ENCODE results near the gene SEC24A.
A peak's percentile ranks its signal among the peaks of the same experiment; 100 is the strongest.
"Not testable (repeated sequence)": the region's sequence is repeated elsewhere in the genome, so short reads cannot be mapped to it uniquely, and the experiment has no call there.

The SEC24A gene

GRCh38 chr5:134732819-134733218 lies 84.2 kb downstream of the SEC24A start:
- no peak overlapping the region for H3K9ac ChIP-seq (ENCODE audit: low read length)

GRCh38 chr5:134735243-134735642 lies 86.7 kb downstream of the SEC24A start:
- Histone ChIP-seq H3K9ac (ENCODE audit: low read length) (no peak overlapping the region), H3K4me3 (ENCODE audit: low read length) (no peak overlapping the region), H3K36me3 (ENCODE audit: control insufficient read depth, insufficient read depth, low read length) (no peaks in the 10 kb centered on the region), H3K27ac (ENCODE audit: low read depth, low read length) (no peak overlapping the region), H3K27me3 (ENCODE audit: control insufficient read depth, insufficient read depth, low read length) (no peaks in the 10 kb centered on the region), H3K4me1 (ENCODE audit: control insufficient read depth, insufficient read depth, low read length) (peaks cover 3% of the 10 kb centered on the region)

More at GRCh38 chr5:134732819-134733218, 84.2 kb downstream of the SEC24A start:
- Histone ChIP-seq H3K27ac (ENCODE audit: low read depth, low read length) (no peak overlapping the region), H3K36me3 (ENCODE audit: control insufficient read depth, insufficient read depth, low read length) (no peaks in the 10 kb centered on the region), H3K27me3 (ENCODE audit: control insufficient read depth, insufficient read depth, low read length) (no peaks in the 10 kb centered on the region), H3K4me3 (ENCODE audit: low read length) (no peak overlapping the region), H3K4me1 (ENCODE audit: control insufficient read depth, insufficient read depth, low read length) (no peaks in the 10 kb centered on the region)

- Histone ChIP-seq H3K4me1 (ENCODE audit: control insufficient read depth, insufficient read depth, low read length) (peaks cover 3% of the 10 kb centered on the region), H3K36me3 (ENCODE audit: control insufficient read depth, insufficient read depth, low read length) (no peaks in the 10 kb centered on the region), H3K27me3 (ENCODE audit: control insufficient read depth, insufficient read depth, low read length) (no peaks in the 10 kb centered on the region), H3K4me3 (ENCODE audit: low read length) (no peak overlapping the region), H3K9ac (ENCODE audit: low read length) (no peak overlapping the region), H3K27ac (ENCODE audit: low read depth, low read length) (no peak overlapping the region)
These were observed 87.7 kb downstream of the SEC24A start for GRCh38 chr5:134736173-134736812.

GRCh38 chr5:134738133-134738962 lies 89.8 kb downstream of the SEC24A start, which contains the start of gene CAMLG:
CAMLG (plus strand) TSS chr5:134738548; CDS start chr5:134738621, 73 bp downstream.
- Histone ChIP-seq H3K27ac (ENCODE audit: low read depth, low read length) (peak within 1 kb of the TSS; percentile 97), H3K4me1 (ENCODE audit: control insufficient read depth, insufficient read depth, low read length) (peaks cover 3% of the 10 kb centered on the region), H3K36me3 (ENCODE audit: control insufficient read depth, insufficient read depth, low read length) (no peaks in the 10 kb centered on the region), H3K27me3 (ENCODE audit: control insufficient read depth, insufficient read depth, low read length) (no peaks in the 10 kb centered on the region), H3K4me3 (ENCODE audit: low read length) (peak within 1 kb of the TSS; percentile 99), H3K9ac (ENCODE audit: low read length) (peak within 1 kb of the TSS; percentile 93)

- H3K27me3 ChIP-seq (ENCODE audit: control insufficient read depth, insufficient read depth, low read length) = no peaks in the 10 kb centered on the region
- peaks cover 3% of the 10 kb centered on the region for H3K4me1 ChIP-seq (ENCODE audit: control insufficient read depth, insufficient read depth, low read length)
- H3K4me3 ChIP-seq (ENCODE audit: low read length) = peak overlapping the region; percentile 99
- peak overlapping the region; percentile 97 for H3K27ac ChIP-seq (ENCODE audit: low read depth, low read length)
- peak overlapping the region; percentile 93 for H3K9ac ChIP-seq (ENCODE audit: low read length)
- H3K36me3 ChIP-seq (ENCODE audit: control insufficient read depth, insufficient read depth, low read length) = no peaks in the 10 kb centered on the region
These were observed 90.5 kb downstream of the SEC24A start for GRCh38 chr5:134738963-134739661.

GRCh38 chr5:134741052-134741451 lies 92.5 kb downstream of the SEC24A start:
- H3K4me1 ChIP-seq (ENCODE audit: control insufficient read depth, insufficient read depth, low read length) = peaks cover 3% of the 10 kb centered on the region
- H3K27ac ChIP-seq (ENCODE audit: low read depth, low read length) = no peak overlapping the region
- peaks cover 2% of the 10 kb centered on the region for H3K36me3 ChIP-seq (ENCODE audit: control insufficient read depth, insufficient read depth, low read length)
- H3K4me3 ChIP-seq (ENCODE audit: low read length) = no peak overlapping the region
- H3K9ac ChIP-seq (ENCODE audit: low read length) = no peak overlapping the region
- H3K27me3 ChIP-seq (ENCODE audit: control insufficient read depth, insufficient read depth, low read length) = no peaks in the 10 kb centered on the region

- H3K4me3 ChIP-seq (ENCODE audit: low read length) = no peak overlapping the region
- H3K36me3 ChIP-seq (ENCODE audit: control insufficient read depth, insufficient read depth, low read length) = peaks cover 2% of the 10 kb centered on the region
- no peak overlapping the region for H3K27ac ChIP-seq (ENCODE audit: low read depth, low read length)
- no peak overlapping the region for H3K9ac ChIP-seq (ENCODE audit: low read length)
- H3K27me3 ChIP-seq (ENCODE audit: control insufficient read depth, insufficient read depth, low read length) = no peaks in the 10 kb centered on the region
- peaks cover 3% of the 10 kb centered on the region for H3K4me1 ChIP-seq (ENCODE audit: control insufficient read depth, insufficient read depth, low read length)
These were observed 93.5 kb downstream of the SEC24A start for GRCh38 chr5:134742134-134742533.

- no peaks in the 10 kb centered on the region for H3K27me3 ChIP-seq (ENCODE audit: control insufficient read depth, insufficient read depth, low read length)
- no peaks in the 10 kb centered on the region for H3K4me1 ChIP-seq (ENCODE audit: control insufficient read depth, insufficient read depth, low read length)
- peaks cover 2% of the 10 kb centered on the region for H3K36me3 ChIP-seq (ENCODE audit: control insufficient read depth, insufficient read depth, low read length)
- no peak overlapping the region for H3K9ac ChIP-seq (ENCODE audit: low read length)
- no peak overlapping the region for H3K4me3 ChIP-seq (ENCODE audit: low read length)
- no peak overlapping the region for H3K27ac ChIP-seq (ENCODE audit: low read depth, low read length)
These were observed 100.8 kb downstream of the SEC24A start for GRCh38 chr5:134749415-134749814.

GRCh38 chr5:134758176-134758503 lies 109.6 kb downstream of the SEC24A start:
- Histone ChIP-seq H3K36me3 (ENCODE audit: control insufficient read depth, insufficient read depth, low read length) (no peaks in the 10 kb centered on the region), H3K9ac (ENCODE audit: low read length) (peak overlapping the region; percentile 19), H3K27me3 (ENCODE audit: control insufficient read depth, insufficient read depth, low read length) (no peaks in the 10 kb centered on the region), H3K27ac (ENCODE audit: low read depth, low read length) (no peak overlapping the region), H3K4me1 (ENCODE audit: control insufficient read depth, insufficient read depth, low read length) (peaks cover 8% of the 10 kb centered on the region), H3K4me3 (ENCODE audit: low read length) (peak overlapping the region; percentile 98)

GRCh38 chr5:134758504-134759341 lies 110.1 kb downstream of the SEC24A start, which contains the start of gene DDX46:
DDX46 (plus strand) TSS chr5:134758779; CDS start chr5:134758939, 160 bp downstream.
- Histone ChIP-seq H3K9ac (ENCODE audit: low read length) (peak within 1 kb of the TSS; percentile 81), H3K36me3 (ENCODE audit: control insufficient read depth, insufficient read depth, low read length) (no peaks in the 10 kb centered on the region), H3K27ac (ENCODE audit: low read depth, low read length) (peak within 1 kb of the TSS; percentile 16), H3K27me3 (ENCODE audit: control insufficient read depth, insufficient read depth, low read length) (no peaks in the 10 kb centered on the region), H3K4me3 (ENCODE audit: low read length) (peak within 1 kb of the TSS; percentile 98), H3K4me1 (ENCODE audit: control insufficient read depth, insufficient read depth, low read length) (peaks cover 8% of the 10 kb centered on the region)

- H3K36me3 ChIP-seq (ENCODE audit: control insufficient read depth, insufficient read depth, low read length) = peaks cover 12% of the 10 kb centered on the region
- not testable (repeated sequence) for H3K27ac ChIP-seq (ENCODE audit: low read depth, low read length); H3K9ac ChIP-seq (ENCODE audit: low read length); H3K4me1 ChIP-seq (ENCODE audit: control insufficient read depth, insufficient read depth, low read length); H3K27me3 ChIP-seq (ENCODE audit: control insufficient read depth, insufficient read depth, low read length); H3K4me3 ChIP-seq (ENCODE audit: low read length)
These were observed 119.1 kb downstream of the SEC24A start for GRCh38 chr5:134767528-134768291.
